Lower leg skin (tissue), 3 donors: ENCODE results near the gene MLST8.

Experiments used
- CTCF ChIP-seq, 3 donors: fragments of 450-650 bp; IDR thresholded peaks; one replicate each; pipeline ENCODE4 v1.5.1; 2016; ENCODE audit warnings: antibody characterized with exemption in 3 of 3, mild to moderate bottlenecking in 3 of 3, moderate library complexity in 2 of 3
- POLR2A ChIP-seq, 2 donors: fragments of 450-650 bp; IDR thresholded peaks; one replicate each; pipeline ENCODE4 v1.6.1; 2016 to 2017; ENCODE audit warnings: antibody characterized with exemption in 2 of 2, mild to moderate bottlenecking in 1 of 2, moderate library complexity in 1 of 2

GRCh38 chr16:2214719-2214968, 9.4 kb downstream of the MLST8 start, which contains the start of gene PGP:
- TF ChIP-seq CTCF (IDR thresholded peaks at IDR 0.05) (peak in 1 of 3 donors; percentile 51), POLR2A (IDR thresholded peaks at IDR 0.05) (no peak)
